Peyer's patch (tissue), 4 donors: ENCODE data around the gene LRP5. TPM values are rescaled to one million over a fixed set of nuclear protein-coding genes. Genes with fewer than 3 reads are reported as not detected.
"Not testable (repeated sequence)": the region's sequence is repeated elsewhere in the genome, so short reads cannot be mapped to it uniquely, and the experiment has no call there.

Source experiments
- DNase-seq, 3 donors: peaks; one replicate each; pipeline ENCODE4 v3.0.0-alpha.2; 2017 to 2019
- H3K27ac ChIP-seq, 4 donors: fragments of 200-600 bp; sonication (generic); one replicate each; pipeline ENCODE4 v1.5.1; 2016 to 2019
- H3K27me3 ChIP-seq, 2 donors: fragments of 200-600 bp; sonication (generic); one replicate each; pipeline ENCODE4 v1.5.1; 2019
- H3K36me3 ChIP-seq, 3 donors: fragments of 200-600 bp; sonication (generic); one replicate each; pipeline ENCODE4 v1.5.1; 2016 to 2019
- H3K4me1 ChIP-seq, 4 donors: fragments of 200-600 bp; sonication (generic); one replicate each; pipeline ENCODE4 v1.5.1; 2016 to 2019
- H3K4me3 ChIP-seq, 4 donors: fragments of 200-600 bp; sonication (generic); 1 replicate in 3 of 4; 2 replicates in 1 of 4; pipeline ENCODE4 v1.5.1; 2016 to 2019; ENCODE audit warnings: mild to moderate bottlenecking in 1 of 4
- H3K9me3 ChIP-seq, 4 donors: fragments of 200-600 bp; sonication (generic); one replicate each; pipeline ENCODE4 v1.5.1; 2016 to 2019; ENCODE audit warnings: mild to moderate bottlenecking in 1 of 4
- CTCF ChIP-seq, 6 experiments: fragments of 450-650 bp in 4 of 6; fragments of 200-600 bp in 2 of 6; sonication (generic) in 1 of 6; IDR thresholded peaks; one replicate each; pipeline ENCODE4 v1.5.1; 2017 to 2019; ENCODE audit warnings: antibody characterized with exemption in 6 of 6, mild to moderate bottlenecking in 3 of 6, moderate library complexity in 1 of 6
- POLR2A ChIP-seq, 2 donors: fragments of 450-650 bp; IDR thresholded peaks; one replicate each; pipeline ENCODE4 v1.5.1; 2017; ENCODE audit warnings: antibody characterized with exemption in 2 of 2, mild to moderate bottlenecking in 2 of 2, moderate library complexity in 2 of 2
- total RNA-seq, 4 donors: library from RNA; depleted of rRNA; stranded (reverse); fragments of >200 nt; gene quantifications; one replicate each; pipeline ENCODE4 v1.1.0, GENCODE V29; 2016

The LRP5 gene
- total RNA-seq, 4 donors from 2014 or later = 149 to 196 (median 168) TPM

- H3K27me3 ChIP-seq = no peaks in the 10 kb centered on the region
- peaks cover 0 to 39% (median 4%) of the 10 kb centered on the region in 4 donors for H3K4me1 ChIP-seq
- H3K36me3 ChIP-seq = peaks cover 0 to 45% (median 0%) of the 10 kb centered on the region in 3 donors
- H3K27ac ChIP-seq = peak overlapping the region in 3 of 4 donors; percentile 69 to 85 (median 79)
- TF ChIP-seq POLR2A (IDR thresholded peaks at IDR 0.05) (no peak), CTCF (IDR thresholded peaks at IDR 0.05) (no peak)
- no peak for DNase-seq
- H3K4me3 ChIP-seq = no peak overlapping the region
- no peaks in the 10 kb centered on the region for H3K9me3 ChIP-seq
Observed at GRCh38 chr11:68399916-68400315, 87.5 kb downstream of the LRP5 start.

GRCh38 chr11:68400584-68400983 lies 88.2 kb downstream of the LRP5 start:
- H3K4me3 ChIP-seq, H3K9me3 ChIP-seq, DNase-seq, H3K27me3 ChIP-seq: not testable (repeated sequence)
- Histone ChIP-seq H3K27ac (peak overlapping the region in 3 of 4 donors; percentile 32 to 85 (median 69)), H3K36me3 (peaks cover 0 to 42% (median 0%) of the 10 kb centered on the region in 3 donors), H3K4me1 (peaks cover 0 to 39% (median 4%) of the 10 kb centered on the region in 4 donors)

GRCh38 chr11:68401856-68402255 lies 89.5 kb downstream of the LRP5 start:
- H3K4me3 ChIP-seq = no peak overlapping the region
- peaks cover 0 to 39% (median 4%) of the 10 kb centered on the region in 4 donors for H3K4me1 ChIP-seq
- TF ChIP-seq CTCF (IDR thresholded peaks at IDR 0.05) = no peak
- no peak for TF ChIP-seq POLR2A (IDR thresholded peaks at IDR 0.05)
- no peaks in the 10 kb centered on the region for H3K9me3 ChIP-seq
- peak overlapping the region in 1 of 4 donors; percentile 85 for H3K27ac ChIP-seq
- H3K36me3 ChIP-seq = peaks cover 0 to 36% (median 0%) of the 10 kb centered on the region in 3 donors
- no peak for DNase-seq
- no peaks in the 10 kb centered on the region for H3K27me3 ChIP-seq

- Histone ChIP-seq H3K36me3 (peaks cover 0 to 38% (median 0%) of the 10 kb centered on the region in 3 donors), H3K27ac (peak overlapping the region in 2 of 4 donors; percentile 5 to 85), H3K27me3 (no peaks in the 10 kb centered on the region), H3K9me3 (no peaks in the 10 kb centered on the region), H3K4me3 (no peak overlapping the region), H3K4me1 (peaks cover 0 to 39% (median 4%) of the 10 kb centered on the region in 4 donors)
- DNase-seq = peak in 1 of 3 donors; percentile 67
- TF ChIP-seq CTCF (IDR thresholded peaks at IDR 0.05) (no peak), POLR2A (IDR thresholded peaks at IDR 0.05) (no peak)
Observed at GRCh38 chr11:68402355-68403031, 90.1 kb downstream of the LRP5 start.

GRCh38 chr11:68403424-68403823 lies 91.0 kb downstream of the LRP5 start:
- Histone ChIP-seq H3K27me3 (no peaks in the 10 kb centered on the region), H3K27ac (no peak overlapping the region), H3K9me3 (no peaks in the 10 kb centered on the region), H3K4me3 (no peak overlapping the region), H3K4me1 (peaks cover 0 to 34% (median 4%) of the 10 kb centered on the region in 4 donors), H3K36me3 (peaks cover 0 to 39% (median 0%) of the 10 kb centered on the region in 3 donors)
- DNase-seq = no peak
- TF ChIP-seq CTCF (IDR thresholded peaks at IDR 0.05) (no peak), POLR2A (IDR thresholded peaks at IDR 0.05) (no peak)

GRCh38 chr11:68403831-68404230 lies 91.4 kb downstream of the LRP5 start:
- TF ChIP-seq POLR2A (IDR thresholded peaks at IDR 0.05) (no peak), CTCF (IDR thresholded peaks at IDR 0.05) (no peak)
- H3K4me1 ChIP-seq = peaks cover 0 to 30% (median 4%) of the 10 kb centered on the region in 4 donors
- no peak overlapping the region for H3K27ac ChIP-seq
- peaks cover 0 to 42% (median 0%) of the 10 kb centered on the region in 3 donors for H3K36me3 ChIP-seq
- DNase-seq = no peak
- H3K9me3 ChIP-seq = no peaks in the 10 kb centered on the region
- H3K27me3 ChIP-seq = no peaks in the 10 kb centered on the region
- H3K4me3 ChIP-seq = no peak overlapping the region
